B cell (primary cell): Measurements from ENCODE around the gene POLR3GL. TPM values are rescaled to one million over a fixed set of nuclear protein-coding genes. Genes with fewer than 3 reads are reported as not detected.
A peak's percentile ranks its signal among the peaks of the same experiment; 100 is the strongest.

Experiments
- ATAC-seq: fragments of 200-7000 bp; cut with Tn5 transposase; one replicate; pipeline ENCODE4 v1.10.0; 2021; ENCODE audit warnings: low read depth, mild to moderate bottlenecking, moderate number of reproducible peaks, moderate library complexity
- CTCF ChIA-PET: fragments of 350-600 bp; sonication (Branson Sonifier 250); formaldehyde crosslinking; loops from one replicate; lab custom pipeline; 2021; ENCODE audit warnings: antibody characterized with exemption, inconsistent platforms; lab: Charles Lee
- POLR2A ChIA-PET: fragments of 350-600 bp; sonication (Branson Sonifier 250); formaldehyde crosslinking; loops from one replicate; lab custom pipeline; 2021; ENCODE audit warnings: antibody characterized with exemption; lab: Charles Lee
- DNase-seq: peaks from one replicate; pipeline ENCODE4 v3.0.0; 2013
- H2AFZ ChIP-seq: 2 replicates; pipeline ENCODE4 v1.6.1; 2012; ENCODE audit warnings: mild to moderate bottlenecking, low read depth, low read length; ENCODE audit not compliant: insufficient read depth, poor library complexity, severe bottlenecking
- H3K27ac ChIP-seq, 2 donors: 1 replicate in 1 of 2; 2 replicates in 1 of 2; pipeline ENCODE4 v1.5.1; 2012 to 2013; ENCODE audit warnings: low read length in 2 of 2, mild to moderate bottlenecking in 2 of 2, moderate library complexity in 1 of 2
- H3K27me3 ChIP-seq, 4 experiments: fragments of 200-600 bp in 1 of 4; sonication (generic) in 1 of 4; replicated peaks in 1 of 4; 1 replicate in 2 of 4; 2 replicates in 2 of 4; pipeline versions ENCODE4 v1.6.1 to v1.7.0; 2013 to 2016; ENCODE audit warnings: low read length in 3 of 4, mild to moderate bottlenecking in 2 of 4, mixed read lengths in 1 of 4, moderate library complexity in 1 of 4; ENCODE audit not compliant: insufficient read depth in 4 of 4, control insufficient read depth in 3 of 4; ENCODE audit errors: control extremely low read depth in 1 of 4
- H3K36me3 ChIP-seq, 2 experiments: replicated peaks in 1 of 2; 1 replicate in 1 of 2; 2 replicates in 1 of 2; pipeline versions ENCODE4 v1.6.1 to v1.7.1; 2013; ENCODE audit warnings: low read length in 1 of 2; ENCODE audit not compliant: insufficient read depth in 2 of 2, control insufficient read depth in 1 of 2; ENCODE audit errors: control extremely low read depth in 1 of 2, extremely low read depth in 1 of 2
- H3K4me1 ChIP-seq, 2 donors: fragments of 200-600 bp in 1 of 2; sonication (generic) in 1 of 2; 1 replicate in 1 of 2; 2 replicates in 1 of 2; pipeline versions ENCODE4 v1.5.1 to v1.6.1; 2013 to 2017; ENCODE audit warnings: low read length in 2 of 2; ENCODE audit not compliant: control insufficient read depth in 2 of 2, insufficient read depth in 2 of 2
- H3K4me2 ChIP-seq: replicated peaks from 2 replicates; pipeline ENCODE3; 2012; ENCODE audit warnings: mild to moderate bottlenecking, low read depth, low read length; ENCODE audit not compliant: poor library complexity, severe bottlenecking
- H3K4me3 ChIP-seq, 5 experiments: fragments of 200-600 bp in 1 of 5; sonication (generic) in 1 of 5; 1 replicate in 3 of 5; 2 replicates in 2 of 5; pipeline versions ENCODE4 v1.5.1 to v1.7.0; 2011 to 2016; ENCODE audit warnings: low read length in 4 of 5, mild to moderate bottlenecking in 4 of 5, low read depth in 2 of 5, control low read depth in 1 of 5, moderate library complexity in 1 of 5; ENCODE audit not compliant: insufficient read depth in 1 of 5; ENCODE audit errors: control extremely low read depth in 1 of 5, extremely low read depth in 1 of 5
- H3K79me2 ChIP-seq: fragments of 200-600 bp; sonication (generic); one replicate; pipeline ENCODE4 v1.6.0; 2016; ENCODE audit warnings: low read length; ENCODE audit not compliant: control insufficient read depth, insufficient read depth
- H3K9ac ChIP-seq: fragments of 200-600 bp; sonication (generic); 2 replicates; pipeline ENCODE4 v1.6.1; 2017; ENCODE audit warnings: mild to moderate bottlenecking, low read length, moderate library complexity
- H3K9me3 ChIP-seq, 3 donors: one replicate each; pipeline versions ENCODE4 v1.6.1 to v1.7.1; 2013; ENCODE audit warnings: low read length in 2 of 3; ENCODE audit not compliant: control insufficient read depth in 2 of 3, insufficient read depth in 1 of 3; ENCODE audit errors: control extremely low read depth in 1 of 3
- H4K20me1 ChIP-seq: 2 replicates; pipeline ENCODE4 v1.6.0; 2012; ENCODE audit warnings: mild to moderate bottlenecking, low read length; ENCODE audit not compliant: insufficient read depth, control insufficient read depth, poor library complexity, severe bottlenecking
- H3K27ac Mint-ChIP-seq: one replicate; pipeline ENCODE4 v1.8.0; 2021; ENCODE audit warnings: mixed read lengths
- H3K27me3 Mint-ChIP-seq: one replicate; pipeline ENCODE4 v1.8.0; 2021; ENCODE audit warnings: mixed read lengths
- H3K4me1 Mint-ChIP-seq: one replicate; pipeline ENCODE4 v1.8.0; 2021; ENCODE audit warnings: mixed read lengths
- H3K4me3 Mint-ChIP-seq: one replicate; pipeline ENCODE4 v1.8.0; 2021; ENCODE audit warnings: mixed read lengths
- H3K9me3 Mint-ChIP-seq: one replicate; pipeline ENCODE4 v1.8.0; 2022; ENCODE audit warnings: mixed read lengths; ENCODE audit not compliant: insufficient read depth
- EZH2 ChIP-seq: IDR thresholded peaks from 2 replicates; pipeline ENCODE4 v1.6.1; 2012; ENCODE audit warnings: borderline replicate concordance, low read depth, mild to moderate bottlenecking, moderate library complexity, low read length; ENCODE audit not compliant: insufficient read depth, poor library complexity, severe bottlenecking
- WGBS: methylation state at CpG from one replicate; pipeline ENCODE4 v1.1.5; 2013; ENCODE audit warnings: missing lambda C conversion rate; ENCODE audit not compliant: insufficient coverage; 5-methylcytosine and 5-hydroxymethylcytosine counted together
- intact Hi-C: fragments of 100-400 bp; cut with micrococcal nuclease; formaldehyde crosslinking; loops from one replicate; pipeline ENCODE4 v1.10.0; 2022
- polyA plus RNA-seq: library from polyadenylated mRNA; depleted of rRNA; stranded (reverse); fragments of >200 nt; gene quantifications from 2 replicates; pipeline ENCODE4 v1.2.3, GENCODE V29; 2012
- total RNA-seq, 2 donors: library from RNA; stranded (reverse); fragments of 120-200 nt in 1 of 2; gene quantifications; 1 replicate in 1 of 2; 2 replicates in 1 of 2; pipeline versions ENCODE4 v1.2.3 to v1.2.4, GENCODE V29; 2013 to 2022
- TF ChIP-seq, protein P1 (sequence below): fragments of 200-600 bp; IDR thresholded peaks from one replicate; pipeline ENCODE4 v1.8.0; 2022; ENCODE audit warnings: antibody characterized with exemption, mild to moderate bottlenecking

POLR3GL gene
- total and polyA plus RNA-seq, 2 donors (not counting 1 experiment from before 2014, with no cell fraction given): 17.6 to 33.3 TPM

DNA sequence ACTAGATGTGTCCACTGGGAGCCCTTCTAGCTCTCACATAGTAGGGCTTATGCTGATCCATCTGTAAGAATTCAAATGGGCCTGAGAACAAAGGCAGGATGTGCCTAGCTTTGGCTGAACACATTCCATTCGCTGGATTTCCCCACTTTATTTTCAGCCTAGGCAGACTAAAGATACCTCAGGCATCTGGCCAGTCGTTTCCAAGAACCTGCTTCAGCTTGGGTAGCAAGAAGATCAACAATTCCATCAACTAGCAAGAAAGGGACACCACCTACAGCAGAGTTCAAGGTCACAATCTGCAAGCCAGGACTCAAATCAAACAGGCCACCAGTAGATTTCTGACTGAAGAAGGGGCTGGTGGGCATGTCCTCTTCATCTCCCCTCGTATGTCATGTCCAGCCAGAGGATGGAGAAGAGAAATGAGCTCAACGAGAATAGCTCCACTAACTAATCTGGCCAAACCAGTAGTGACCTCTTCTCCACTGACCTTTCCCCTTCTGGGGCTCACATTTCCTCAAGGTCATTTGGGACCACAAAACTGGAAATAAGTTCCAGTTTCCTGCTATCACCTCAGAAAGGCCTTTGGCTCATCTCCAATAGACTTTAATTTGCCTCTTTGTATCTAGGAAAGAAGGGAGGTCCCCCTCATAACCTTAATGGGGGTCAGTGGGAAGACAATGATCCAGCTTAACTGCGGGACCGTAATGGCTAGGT lies 17.7 kb downstream of the POLR3GL start:
- Histone ChIP-seq H3K4me1 (peaks cover 89 to 93% of the 10 kb centered on the region in 2 donors), H3K27ac (peak overlapping the region; percentile 35 to 97), H3K9me3 (no peaks in the 10 kb centered on the region), H3K27me3 (no peaks in the 10 kb centered on the region), H3K4me2 (peak overlapping the region; percentile 31), H3K4me3 (no peak overlapping the region), H3K36me3 (no peaks in the 10 kb centered on the region), H2AFZ (no peak overlapping the region), H4K20me1 (no peaks in the 10 kb centered on the region), H3K79me2 (peaks cover 47% of the 10 kb centered on the region), H3K9ac (no peak overlapping the region)
- no peak for ATAC-seq
- no peak for DNase-seq
- no peak overlapping the region for H3K27ac Mint-ChIP-seq
- TF ChIP-seq, protein P1, sequence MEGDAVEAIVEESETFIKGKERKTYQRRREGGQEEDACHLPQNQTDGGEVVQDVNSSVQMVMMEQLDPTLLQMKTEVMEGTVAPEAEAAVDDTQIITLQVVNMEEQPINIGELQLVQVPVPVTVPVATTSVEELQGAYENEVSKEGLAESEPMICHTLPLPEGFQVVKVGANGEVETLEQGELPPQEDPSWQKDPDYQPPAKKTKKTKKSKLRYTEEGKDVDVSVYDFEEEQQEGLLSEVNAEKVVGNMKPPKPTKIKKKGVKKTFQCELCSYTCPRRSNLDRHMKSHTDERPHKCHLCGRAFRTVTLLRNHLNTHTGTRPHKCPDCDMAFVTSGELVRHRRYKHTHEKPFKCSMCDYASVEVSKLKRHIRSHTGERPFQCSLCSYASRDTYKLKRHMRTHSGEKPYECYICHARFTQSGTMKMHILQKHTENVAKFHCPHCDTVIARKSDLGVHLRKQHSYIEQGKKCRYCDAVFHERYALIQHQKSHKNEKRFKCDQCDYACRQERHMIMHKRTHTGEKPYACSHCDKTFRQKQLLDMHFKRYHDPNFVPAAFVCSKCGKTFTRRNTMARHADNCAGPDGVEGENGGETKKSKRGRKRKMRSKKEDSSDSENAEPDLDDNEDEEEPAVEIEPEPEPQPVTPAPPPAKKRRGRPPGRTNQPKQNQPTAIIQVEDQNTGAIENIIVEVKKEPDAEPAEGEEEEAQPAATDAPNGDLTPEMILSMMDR: no peak
- no peak for TF ChIP-seq EZH2
- CTCF ChIA-PET: interaction anchor here (0.7 to 9.5 kb wide), 4 partner anchors 12 to 30 kb away, joined by 3 to 361 read pairs (median 144); partner anchors contain the start of genes ANKRD34A, POLR3GL and TXNIP
- no peaks in the 10 kb centered on the region for H3K27me3 Mint-ChIP-seq
- H3K4me1 Mint-ChIP-seq: peaks cover 51% of the 10 kb centered on the region
- H3K4me3 Mint-ChIP-seq: peak overlapping the region; percentile 26
- H3K9me3 Mint-ChIP-seq: no peaks in the 10 kb centered on the region
- POLR2A ChIA-PET: interaction anchor here (0.7 to 1.7 kb wide), 4 partner anchors 10 to 25 kb away, joined by 3 to 4 read pairs (median 3); no protein-coding TSS in a partner anchor
- intact Hi-C loops: no loop called here
- 73% methylated on average over 2 of the region's 6 CpGs for WGBS

DNA sequence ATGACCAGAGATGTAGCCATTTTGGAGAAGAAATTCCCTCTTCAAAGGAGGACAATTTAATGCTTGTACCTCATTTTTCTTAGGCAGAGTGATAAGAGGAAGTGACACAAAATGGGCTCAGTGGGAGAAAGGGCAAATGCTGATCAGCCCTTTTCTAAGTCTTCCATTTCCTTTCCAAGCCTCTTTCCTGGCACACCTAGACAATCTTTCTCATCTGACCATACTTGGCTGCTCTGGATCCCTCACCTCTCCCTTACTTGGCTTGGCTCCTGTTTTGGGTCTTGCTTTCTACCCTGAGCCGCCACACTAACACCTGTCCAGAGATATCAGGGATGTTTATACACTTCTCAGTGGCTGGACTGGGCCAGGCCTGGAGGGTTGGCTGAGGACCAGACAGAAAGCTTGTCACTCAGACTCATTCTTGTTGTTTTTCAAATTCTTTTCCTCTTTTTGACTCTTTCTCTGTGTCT lies 18.8 kb downstream of the POLR3GL start:
- Histone ChIP-seq H3K36me3 (no peaks in the 10 kb centered on the region), H3K9me3 (no peaks in the 10 kb centered on the region), H3K79me2 (peaks cover 40% of the 10 kb centered on the region), H3K4me1 (peaks cover 82 to 83% of the 10 kb centered on the region in 2 donors), H3K27me3 (no peaks in the 10 kb centered on the region), H3K27ac (peak overlapping the region; percentile 35 to 97), H2AFZ (no peak overlapping the region), H3K4me2 (peak overlapping the region; percentile 31), H4K20me1 (no peaks in the 10 kb centered on the region), H3K4me3 (no peak overlapping the region), H3K9ac (no peak overlapping the region)
- ATAC-seq: no peak
- no peak overlapping the region for H3K27ac Mint-ChIP-seq
- CTCF ChIA-PET: interaction anchor here (0.8 to 9.5 kb wide), 4 partner anchors 11 to 53 kb away, joined by 3 to 361 read pairs (median 144); partner anchors contain the start of genes ANKRD34A, POLR3GL and TXNIP
- no peaks in the 10 kb centered on the region for H3K27me3 Mint-ChIP-seq
- peak overlapping the region; percentile 14 for H3K4me3 Mint-ChIP-seq
- H3K4me1 Mint-ChIP-seq: peaks cover 59% of the 10 kb centered on the region
- TF ChIP-seq EZH2: no peak
- TF ChIP-seq, protein P1: no peak
- no peaks in the 10 kb centered on the region for H3K9me3 Mint-ChIP-seq
- intact Hi-C loops: no loop called here
- WGBS: 100% methylated on average over 1 of the region's 1 CpG
- DNase-seq: no peak
- POLR2A ChIA-PET: interaction anchor here (1.5 to 6.4 kb wide), 3 partner anchors 8 to 13 kb away, joined by 3 to 43 read pairs (median 4); partner anchors contain the start of gene TXNIP
